SK-MEL-5 (cell line): ENCODE measurements around the gene ATP4A. TPM values are rescaled to one million over a fixed set of nuclear protein-coding genes. Genes with fewer than 3 reads are reported as not detected.

Experiments used
- DNase-seq: peaks from one replicate; pipeline ENCODE4 v3.0.0-alpha.2; 2016; ENCODE audit warnings: low read depth, low spot score
- in situ Hi-C: cut with HindIII; loops from 2 replicates; pipeline ENCODE4 v1.10.0; 2016; ENCODE audit warnings: low sequenced_read_pairs, high pct_unique_total_duplicates, low pct_unique_long_range_greater_than_20kb
- total RNA-seq: library from RNA; depleted of rRNA; stranded (reverse); fragments of >200 nt; shearing (Covaris generic); gene quantifications from 2 replicates; pipeline ENCODE4 v1.2.3, GENCODE V29; 2014

The ATP4A gene
- total RNA-seq, 1 experiment from 2014 or later: not detected

DNA sequence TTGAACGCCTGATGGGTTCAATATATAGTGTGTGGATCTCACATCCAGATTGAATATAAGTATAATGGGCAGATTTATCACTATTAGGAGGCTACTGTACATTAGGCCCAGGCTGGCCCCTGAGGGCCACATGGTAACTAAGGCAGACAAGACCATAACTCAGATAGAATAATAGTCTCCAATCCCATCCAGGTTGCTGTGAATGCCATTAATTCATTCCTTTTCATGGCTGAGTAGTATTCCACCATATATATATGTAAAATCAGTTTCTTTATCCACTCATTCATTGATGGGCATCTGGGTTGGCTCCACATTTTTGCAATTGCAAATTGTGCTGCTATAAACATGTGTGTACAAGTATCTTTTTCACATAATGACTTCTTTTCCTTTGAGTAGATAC lies 14.5 kb upstream of the ATP4A start:
- in situ Hi-C loops: no loop called here
- DNase-seq: no peak

- no peak for DNase-seq
- in situ Hi-C loops: no loop called here
These were observed 8.0 kb upstream of the ATP4A start for GRCh38 chr19:35571406-35571965.

- in situ Hi-C loops: no loop called here
- no peak for DNase-seq
These were observed 5.9 kb upstream of the ATP4A start for GRCh38 chr19:35569281-35569781.

DNA sequence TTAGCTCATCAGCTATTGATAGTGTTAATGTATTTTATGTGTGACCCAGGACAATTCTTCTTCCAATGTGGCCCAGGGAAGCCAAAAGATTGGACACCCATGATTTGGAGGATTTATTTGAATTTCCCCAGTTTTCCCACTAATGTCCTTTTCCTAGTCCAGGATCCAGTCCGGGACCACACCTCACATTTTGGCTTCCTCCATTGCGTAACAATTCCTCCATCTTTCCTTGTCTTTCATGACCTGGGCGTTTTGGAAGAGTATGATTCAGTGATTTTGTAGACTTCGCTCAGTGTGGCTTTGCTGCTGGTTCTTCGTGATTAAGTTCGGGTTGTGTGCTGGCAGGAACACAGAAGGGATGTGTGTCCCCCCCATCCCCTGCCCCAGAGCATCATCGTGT lies 3.3 kb upstream of the ATP4A start:
- in situ Hi-C loops: no loop called here
- no peak for DNase-seq

DNA sequence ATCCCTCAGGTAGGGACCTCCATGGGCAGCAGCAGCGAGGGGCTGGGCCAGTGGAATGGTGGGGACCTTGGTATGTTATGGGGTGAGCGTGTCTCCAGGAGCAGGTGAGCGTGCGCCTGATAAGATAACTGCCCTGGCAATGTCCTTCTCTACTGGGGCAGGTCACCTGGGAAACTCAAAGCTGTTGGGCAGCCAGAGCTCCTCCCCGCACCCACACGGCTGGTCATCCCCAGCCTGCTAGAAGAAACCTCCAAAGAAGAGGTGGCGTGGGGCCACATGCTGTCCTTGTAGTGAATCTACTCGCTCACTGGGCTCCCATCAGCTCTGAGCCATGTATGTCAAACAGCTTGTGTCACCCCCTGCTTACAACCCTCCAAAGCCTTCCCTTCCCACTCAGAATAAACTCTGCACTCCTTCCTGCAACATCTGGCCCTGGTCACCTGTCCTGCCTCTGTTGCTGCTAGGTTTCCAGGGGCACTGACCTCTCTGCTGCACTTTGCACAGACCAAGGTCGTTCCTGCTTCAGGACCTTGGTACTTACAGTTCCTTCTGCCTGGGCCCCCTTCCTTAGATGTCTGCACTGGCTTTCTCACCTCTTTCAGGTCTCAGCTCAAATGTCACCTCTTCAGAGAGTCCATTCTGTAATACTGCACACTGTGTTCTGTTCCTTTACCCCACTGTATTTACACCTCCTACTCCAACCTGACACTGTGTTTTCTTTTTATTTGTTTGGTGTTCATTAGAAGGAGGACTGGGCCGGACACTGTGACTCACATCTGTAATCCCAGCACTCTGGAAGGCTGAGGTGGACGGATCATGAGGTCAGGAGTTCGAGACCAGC lies 1.8 kb upstream of the ATP4A start:
- in situ Hi-C loops: no loop called here
- no peak for DNase-seq

DNA sequence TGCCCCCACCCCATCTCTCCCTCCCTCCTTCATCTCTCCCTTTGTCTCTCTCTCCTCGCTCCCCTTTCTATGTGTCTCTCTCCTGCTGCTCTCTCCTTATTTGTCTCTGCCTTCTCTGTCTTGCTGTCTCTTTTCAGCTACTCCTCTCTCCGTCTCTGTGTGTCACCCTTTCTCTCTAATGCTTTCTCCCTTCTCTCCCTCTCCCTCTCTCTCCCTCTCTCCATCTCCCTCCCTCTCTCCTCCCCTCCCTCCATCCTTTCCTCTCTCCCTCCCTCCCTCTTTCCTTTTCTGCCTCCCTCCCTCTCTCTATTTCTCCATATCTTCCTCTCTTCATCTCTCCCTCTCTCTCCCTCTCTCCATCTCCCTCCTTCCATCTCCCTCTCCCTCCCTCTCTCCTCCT lies 682 bp downstream of the ATP4A start:
- DNase-seq: no peak
- in situ Hi-C loops: no loop called here

DNA sequence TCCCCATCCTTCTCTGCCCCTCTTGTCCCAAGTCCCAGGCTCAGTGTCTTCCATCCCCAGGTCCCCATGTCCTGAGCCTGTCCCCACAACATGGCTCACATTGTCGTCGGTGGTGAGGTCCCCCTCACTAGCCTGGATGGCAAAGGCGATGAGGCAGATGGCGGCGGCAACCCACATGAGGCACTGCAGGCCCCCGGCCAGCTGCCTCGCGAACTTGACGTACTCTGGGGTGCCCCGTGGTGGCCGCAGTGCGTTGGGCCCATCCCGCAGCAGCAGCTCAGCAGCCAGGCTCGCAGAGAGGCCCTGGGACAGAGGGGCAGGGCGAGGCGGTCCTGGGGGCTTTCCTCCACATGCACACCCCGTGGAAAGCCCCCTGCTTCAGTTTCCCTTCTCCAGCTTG lies 1.1 kb downstream of the ATP4A start:
- in situ Hi-C loops: no loop called here
- DNase-seq: no peak

DNA sequence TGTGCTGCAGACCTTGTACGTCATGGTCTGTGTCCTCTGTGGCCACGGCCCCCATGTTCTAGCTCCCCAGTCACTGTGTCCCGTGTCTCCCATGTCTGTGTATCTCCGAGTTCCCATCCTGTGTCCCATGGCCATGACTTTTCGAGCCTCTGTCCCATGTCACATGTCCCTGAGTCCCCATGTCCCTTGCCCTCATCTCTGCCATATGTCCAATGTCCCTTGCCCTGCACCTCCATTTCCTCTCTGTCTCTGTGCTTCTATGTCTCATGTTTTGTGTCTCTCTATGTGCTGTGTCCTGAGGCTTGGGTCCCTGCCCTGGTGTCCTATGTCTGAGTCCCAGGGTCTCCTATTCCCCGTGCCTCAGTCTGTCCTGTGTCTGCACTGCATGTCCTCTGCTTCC lies 2.0 kb downstream of the ATP4A start:
- in situ Hi-C loops: no loop called here
- DNase-seq: no peak

DNA sequence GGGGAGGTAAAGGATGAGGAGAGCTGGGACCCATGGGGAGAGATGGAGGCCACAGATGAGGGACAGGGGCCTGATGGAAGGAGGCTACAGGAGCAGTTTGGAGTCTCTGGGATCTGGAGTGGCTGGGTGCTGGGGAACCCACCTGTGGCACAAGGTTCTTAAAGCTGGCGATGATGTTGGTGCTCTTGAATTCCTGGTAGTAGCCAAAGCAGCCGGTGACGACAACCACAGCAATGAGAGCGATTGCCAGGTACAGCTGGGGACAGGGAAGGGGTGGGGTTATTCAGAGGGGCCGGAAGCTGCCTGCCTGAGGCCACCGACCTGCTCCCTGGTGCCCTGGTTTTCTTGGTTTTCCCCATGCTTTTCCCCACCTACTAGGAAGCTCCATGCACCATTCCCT lies 2.8 kb downstream of the ATP4A start:
- in situ Hi-C loops: no loop called here

GRCh38 chr19:35560271-35560670 lies 3.2 kb downstream of the ATP4A start:
- in situ Hi-C loops: no loop called here
- no peak for DNase-seq

More for the DNA sequence above, 2.8 kb downstream of the ATP4A start:
- DNase-seq: no peak

DNA sequence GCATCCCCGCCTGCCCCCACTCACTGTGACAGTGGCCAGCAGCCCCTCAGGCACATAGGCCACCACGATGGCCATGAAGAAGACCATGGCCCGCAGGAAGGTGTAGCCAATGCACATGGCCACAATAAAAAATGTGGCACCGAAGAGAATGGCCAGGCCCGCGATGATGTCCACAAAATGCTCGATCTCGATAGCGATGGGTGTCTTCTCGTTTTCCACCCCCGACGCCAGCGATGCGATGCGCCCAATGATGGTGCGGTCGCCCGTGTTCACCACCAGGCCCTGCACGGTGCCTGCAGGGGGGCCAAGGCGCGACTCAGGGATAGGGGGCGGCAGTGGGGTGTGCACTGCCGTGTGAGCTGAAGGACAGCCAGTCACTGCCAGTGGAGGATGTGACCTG lies 3.7 kb downstream of the ATP4A start:
- DNase-seq: no peak
- in situ Hi-C loops: no loop called here

DNA sequence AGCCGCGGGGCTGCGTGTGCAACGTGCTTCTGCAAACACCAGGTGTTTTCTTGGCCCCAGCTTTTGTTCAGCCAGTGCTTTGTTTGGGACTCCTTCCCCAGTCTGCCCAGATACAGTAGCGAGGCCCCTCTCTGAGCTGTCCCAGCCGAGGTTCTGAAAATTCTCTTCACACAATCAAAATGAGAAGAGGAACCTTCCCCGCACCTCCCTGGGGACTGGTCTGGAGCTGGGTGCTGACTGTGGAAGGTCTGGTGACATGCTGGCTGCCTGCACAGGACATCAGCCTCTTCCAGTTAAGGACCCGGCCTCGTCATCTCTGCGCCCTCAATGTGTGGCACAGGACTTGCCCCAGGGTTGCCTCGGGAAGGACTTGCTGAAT lies 4.2 kb downstream of the ATP4A start:
- in situ Hi-C loops: no loop called here

GRCh38 chr19:35558400-35559280 lies 4.8 kb downstream of the ATP4A start:
- no peak for DNase-seq
- in situ Hi-C loops: no loop called here

More for the DNA sequence above, 4.2 kb downstream of the ATP4A start:
- no peak for DNase-seq

GRCh38 chr19:35557539-35558399 lies 5.7 kb downstream of the ATP4A start:
- peak; percentile 91 for DNase-seq
- in situ Hi-C loops: no loop called here

DNA sequence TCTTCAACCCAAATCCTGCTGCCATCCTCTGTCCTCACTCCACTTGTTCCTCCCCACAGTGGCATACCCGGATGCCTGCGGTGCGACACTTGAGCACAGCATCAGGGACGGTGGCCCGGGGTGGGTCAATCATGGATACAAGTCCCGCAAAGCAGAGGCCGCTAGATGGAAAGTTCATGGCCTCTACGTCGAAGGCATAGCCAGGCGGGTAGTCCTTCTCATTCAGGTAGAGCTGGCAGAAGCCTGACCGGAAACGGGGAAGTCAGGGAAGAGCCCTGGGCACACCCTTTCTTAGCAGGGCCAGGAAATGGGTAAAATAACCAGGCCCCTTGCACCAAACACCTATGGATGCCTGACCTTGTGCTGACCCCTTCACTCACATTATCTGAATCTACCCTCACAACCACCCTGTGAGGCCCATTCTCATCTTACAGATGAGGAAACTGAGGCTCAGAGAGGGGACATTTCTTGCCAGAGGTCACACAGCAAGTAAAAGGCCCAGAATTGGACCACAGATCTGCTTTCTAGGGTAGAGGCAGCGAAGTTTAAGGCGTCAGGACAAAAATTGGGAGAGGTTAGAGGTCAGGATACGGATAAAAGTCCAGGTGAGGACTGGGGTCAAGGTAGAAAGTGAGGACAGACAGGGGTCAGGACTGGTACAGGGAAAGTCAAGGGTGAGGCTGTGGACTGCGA lies 6.5 kb downstream of the ATP4A start:
- in situ Hi-C loops: no loop called here
- DNase-seq: no peak

- no peak for DNase-seq
- in situ Hi-C loops: no loop called here
These were observed 7.3 kb downstream of the ATP4A start for GRCh38 chr19:35556025-35556590.
